ENCODE measurements around the gene COL19A1.

DNA sequence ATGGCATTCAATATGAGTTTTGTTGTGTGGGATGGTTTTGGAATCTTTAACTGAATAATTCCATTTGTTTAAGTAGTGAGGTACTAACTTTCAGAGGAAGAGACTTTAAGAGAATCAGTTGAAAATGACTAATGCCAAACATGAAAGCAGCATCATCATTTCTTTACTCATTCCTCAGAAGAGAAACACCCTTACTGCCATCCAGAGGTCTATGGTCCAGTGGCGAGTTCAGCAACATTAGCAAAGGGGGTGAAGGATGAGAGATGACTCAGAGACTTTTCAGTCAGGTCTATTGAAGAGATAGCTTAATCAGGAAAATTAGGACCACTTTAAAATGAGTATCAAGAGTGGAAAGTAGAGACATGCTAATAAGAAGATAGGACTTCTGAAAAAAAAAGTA lies 118.8 kb downstream of the COL19A1 start:
- TF ChIP-seq, protein P1, sequence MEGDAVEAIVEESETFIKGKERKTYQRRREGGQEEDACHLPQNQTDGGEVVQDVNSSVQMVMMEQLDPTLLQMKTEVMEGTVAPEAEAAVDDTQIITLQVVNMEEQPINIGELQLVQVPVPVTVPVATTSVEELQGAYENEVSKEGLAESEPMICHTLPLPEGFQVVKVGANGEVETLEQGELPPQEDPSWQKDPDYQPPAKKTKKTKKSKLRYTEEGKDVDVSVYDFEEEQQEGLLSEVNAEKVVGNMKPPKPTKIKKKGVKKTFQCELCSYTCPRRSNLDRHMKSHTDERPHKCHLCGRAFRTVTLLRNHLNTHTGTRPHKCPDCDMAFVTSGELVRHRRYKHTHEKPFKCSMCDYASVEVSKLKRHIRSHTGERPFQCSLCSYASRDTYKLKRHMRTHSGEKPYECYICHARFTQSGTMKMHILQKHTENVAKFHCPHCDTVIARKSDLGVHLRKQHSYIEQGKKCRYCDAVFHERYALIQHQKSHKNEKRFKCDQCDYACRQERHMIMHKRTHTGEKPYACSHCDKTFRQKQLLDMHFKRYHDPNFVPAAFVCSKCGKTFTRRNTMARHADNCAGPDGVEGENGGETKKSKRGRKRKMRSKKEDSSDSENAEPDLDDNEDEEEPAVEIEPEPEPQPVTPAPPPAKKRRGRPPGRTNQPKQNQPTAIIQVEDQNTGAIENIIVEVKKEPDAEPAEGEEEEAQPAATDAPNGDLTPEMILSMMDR (IDR thresholded peaks at IDR 0.05) = no peak
- TF ChIP-seq POLR2AphosphoS5 (IDR thresholded peaks at IDR 0.05; ENCODE audit: low read depth, low read length) = no peak
- no peak for TF ChIP-seq SIN3A (IDR thresholded peaks at IDR 0.05; ENCODE audit: borderline replicate concordance, insufficient read depth, low read depth, low read length)
- TF ChIP-seq, protein P2, sequence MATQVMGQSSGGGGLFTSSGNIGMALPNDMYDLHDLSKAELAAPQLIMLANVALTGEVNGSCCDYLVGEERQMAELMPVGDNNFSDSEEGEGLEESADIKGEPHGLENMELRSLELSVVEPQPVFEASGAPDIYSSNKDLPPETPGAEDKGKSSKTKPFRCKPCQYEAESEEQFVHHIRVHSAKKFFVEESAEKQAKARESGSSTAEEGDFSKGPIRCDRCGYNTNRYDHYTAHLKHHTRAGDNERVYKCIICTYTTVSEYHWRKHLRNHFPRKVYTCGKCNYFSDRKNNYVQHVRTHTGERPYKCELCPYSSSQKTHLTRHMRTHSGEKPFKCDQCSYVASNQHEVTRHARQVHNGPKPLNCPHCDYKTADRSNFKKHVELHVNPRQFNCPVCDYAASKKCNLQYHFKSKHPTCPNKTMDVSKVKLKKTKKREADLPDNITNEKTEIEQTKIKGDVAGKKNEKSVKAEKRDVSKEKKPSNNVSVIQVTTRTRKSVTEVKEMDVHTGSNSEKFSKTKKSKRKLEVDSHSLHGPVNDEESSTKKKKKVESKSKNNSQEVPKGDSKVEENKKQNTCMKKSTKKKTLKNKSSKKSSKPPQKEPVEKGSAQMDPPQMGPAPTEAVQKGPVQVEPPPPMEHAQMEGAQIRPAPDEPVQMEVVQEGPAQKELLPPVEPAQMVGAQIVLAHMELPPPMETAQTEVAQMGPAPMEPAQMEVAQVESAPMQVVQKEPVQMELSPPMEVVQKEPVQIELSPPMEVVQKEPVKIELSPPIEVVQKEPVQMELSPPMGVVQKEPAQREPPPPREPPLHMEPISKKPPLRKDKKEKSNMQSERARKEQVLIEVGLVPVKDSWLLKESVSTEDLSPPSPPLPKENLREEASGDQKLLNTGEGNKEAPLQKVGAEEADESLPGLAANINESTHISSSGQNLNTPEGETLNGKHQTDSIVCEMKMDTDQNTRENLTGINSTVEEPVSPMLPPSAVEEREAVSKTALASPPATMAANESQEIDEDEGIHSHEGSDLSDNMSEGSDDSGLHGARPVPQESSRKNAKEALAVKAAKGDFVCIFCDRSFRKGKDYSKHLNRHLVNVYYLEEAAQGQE (IDR thresholded peaks at IDR 0.05; ENCODE audit: insufficient read depth in 1 of 2, low read depth in 2 of 2, low read length in 1 of 2) = no peak
- TF ChIP-seq TCF7L2 (IDR thresholded peaks at IDR 0.05; ENCODE audit: low read depth, low read length) = no peak
